Left renal pelvis (tissue), 4 donors: ENCODE measurements around the gene RPS6KA1. TPM values are rescaled to one million over a fixed set of nuclear protein-coding genes. Genes with fewer than 3 reads are reported as not detected.
"Not testable (repeated sequence)": the region's sequence is repeated elsewhere in the genome, so short reads cannot be mapped to it uniquely, and the experiment has no call there.

Experiments
- DNase-seq, 4 donors: peaks; one replicate each; pipeline ENCODE4 v3.0.0-alpha.2; 2013; ENCODE audit warnings: low read depth in 4 of 4, low spot score in 3 of 4
- polyA plus RNA-seq, 4 donors: library from polyadenylated mRNA; unstranded; fragments of 120-200 nt; gene quantifications; one replicate each; pipeline ENCODE4 v1.2.1, GENCODE V29; 2013; ENCODE audit not compliant: insufficient read length in 4 of 4

Gene RPS6KA1
- polyA plus RNA-seq, 4 donors = 5.2 to 28.0 (median 19.0) TPM

DNA sequence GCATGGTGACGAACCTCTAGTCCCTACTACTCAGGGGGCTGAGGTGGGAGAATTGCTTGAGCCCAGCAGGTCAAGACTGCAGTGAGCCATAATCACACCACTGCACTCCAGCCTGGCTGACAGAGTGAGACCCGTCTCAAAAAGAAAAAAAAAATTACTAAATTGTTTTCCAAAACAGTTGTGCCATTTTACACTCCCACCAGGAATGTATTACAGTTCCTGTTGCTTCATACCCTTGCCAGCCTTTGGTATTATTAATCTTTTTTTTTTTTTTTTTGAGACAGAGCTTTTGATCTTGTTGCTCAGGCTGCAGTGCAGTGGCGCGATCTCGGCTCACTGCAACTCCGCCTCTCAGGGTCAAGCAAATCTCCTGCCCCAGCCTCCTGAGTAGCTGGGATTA lies 55.9 kb downstream of the RPS6KA1 start:
- no peak for DNase-seq

DNA sequence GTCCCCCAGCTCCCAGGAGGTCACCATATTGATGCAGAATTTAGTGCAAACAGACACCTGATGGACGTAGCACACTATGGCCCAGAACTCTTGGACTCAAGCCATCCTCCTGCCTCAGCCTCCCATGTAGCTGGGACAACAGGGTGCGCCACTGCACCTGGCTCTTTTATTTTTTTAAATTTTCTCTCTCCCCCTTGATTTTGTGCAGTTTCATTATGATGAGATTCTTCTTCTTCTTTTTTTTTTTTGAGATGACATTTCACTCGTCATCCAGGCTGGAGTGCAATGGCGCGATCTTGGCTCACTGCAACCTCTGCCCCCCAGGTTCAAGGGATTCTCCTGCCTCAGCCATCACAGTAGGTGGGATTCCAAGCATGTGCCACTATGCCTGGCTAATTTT lies 63.8 kb downstream of the RPS6KA1 start:
- DNase-seq = no peak

DNA sequence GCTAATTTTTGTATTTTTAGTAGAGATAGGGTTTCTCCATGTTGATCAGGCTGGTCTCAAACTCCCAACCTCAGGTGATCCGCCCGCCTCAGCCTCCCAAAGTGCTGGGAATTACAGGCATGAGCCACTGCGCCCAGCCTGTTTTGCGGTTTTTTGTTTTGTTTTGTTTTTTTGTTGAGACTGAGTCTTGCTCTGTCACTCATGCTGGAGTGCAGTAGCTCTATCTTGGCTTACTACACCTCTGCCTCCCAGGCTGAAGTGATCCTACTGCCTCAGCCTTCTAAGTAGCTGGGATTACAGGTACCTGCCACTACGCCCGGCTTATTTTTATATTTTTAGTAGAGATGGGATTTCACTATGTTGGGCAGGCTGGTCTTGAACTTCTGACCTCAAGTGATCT lies 65.0 kb downstream of the RPS6KA1 start:
- DNase-seq = not testable (repeated sequence)

DNA sequence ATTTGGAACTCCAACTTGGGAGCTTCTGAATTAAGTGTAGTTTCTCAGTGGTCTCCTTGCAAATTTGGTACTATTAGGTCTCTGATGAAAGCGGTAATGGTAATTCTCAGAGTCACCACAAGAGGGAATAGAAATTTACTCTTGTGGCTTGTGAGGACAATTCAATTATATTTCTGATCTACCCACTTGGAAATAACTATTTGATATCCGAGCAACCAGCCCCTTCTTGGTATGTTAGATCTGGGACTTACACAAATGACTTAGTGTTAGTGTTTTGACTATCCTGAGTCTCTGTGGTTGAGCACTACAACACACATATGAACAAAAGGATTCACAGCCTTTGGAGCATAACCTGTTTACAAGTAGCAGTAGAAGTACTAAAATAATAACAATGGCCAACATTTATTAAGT lies 68.1 kb downstream of the RPS6KA1 start:
- peak in 1 of 4 donors; percentile 25 for DNase-seq

DNA sequence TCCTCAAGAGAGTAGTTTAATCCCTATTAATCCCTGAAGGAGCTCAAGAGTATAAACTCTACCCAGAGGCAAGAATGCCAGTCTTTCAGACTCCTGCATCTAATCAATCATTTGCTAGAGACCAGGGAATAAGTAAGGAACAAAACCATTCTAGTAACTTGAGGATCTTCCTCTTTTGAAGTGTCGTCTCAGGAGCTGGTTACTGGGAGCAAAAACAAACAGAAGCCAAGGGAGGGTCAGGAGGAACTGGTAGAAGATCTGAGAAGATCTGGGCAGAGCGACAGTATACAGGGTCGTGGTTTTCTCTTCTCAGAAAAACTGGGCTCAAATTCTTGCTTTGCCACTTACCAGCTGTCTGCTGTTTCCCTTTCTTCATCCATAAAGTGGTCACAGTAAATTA lies 69.3 kb downstream of the RPS6KA1 start:
- no peak for DNase-seq

DNA sequence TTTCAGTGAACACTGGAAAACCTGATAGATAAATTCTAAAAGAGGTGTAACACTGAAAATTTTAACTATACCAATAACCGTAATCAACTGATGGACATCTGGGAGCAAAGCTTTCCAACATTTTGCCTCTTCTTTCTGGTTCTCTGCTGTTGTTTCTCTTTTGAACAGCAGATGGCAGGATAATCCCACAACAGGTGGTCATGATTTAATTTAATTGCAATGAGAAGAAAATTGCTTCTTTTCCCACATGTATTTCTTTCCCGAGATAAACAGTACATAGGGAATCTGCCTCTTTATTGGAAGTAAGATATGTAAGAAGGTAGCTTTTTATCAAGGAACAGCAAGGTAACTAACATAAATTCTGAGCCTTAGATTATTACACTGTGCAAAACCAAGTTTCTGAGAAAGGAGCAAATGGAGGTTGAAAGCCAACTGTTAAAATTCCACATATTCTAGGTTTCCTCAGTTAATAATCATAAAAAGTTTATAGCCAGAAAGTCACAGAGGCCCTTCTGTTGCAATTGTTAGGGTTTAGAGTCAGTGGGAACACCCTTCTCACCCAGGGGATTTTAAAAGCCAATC lies 72.9 kb downstream of the RPS6KA1 start:
- peak in 3 of 4 donors; percentile 44 to 60 (median 54) for DNase-seq

DNA sequence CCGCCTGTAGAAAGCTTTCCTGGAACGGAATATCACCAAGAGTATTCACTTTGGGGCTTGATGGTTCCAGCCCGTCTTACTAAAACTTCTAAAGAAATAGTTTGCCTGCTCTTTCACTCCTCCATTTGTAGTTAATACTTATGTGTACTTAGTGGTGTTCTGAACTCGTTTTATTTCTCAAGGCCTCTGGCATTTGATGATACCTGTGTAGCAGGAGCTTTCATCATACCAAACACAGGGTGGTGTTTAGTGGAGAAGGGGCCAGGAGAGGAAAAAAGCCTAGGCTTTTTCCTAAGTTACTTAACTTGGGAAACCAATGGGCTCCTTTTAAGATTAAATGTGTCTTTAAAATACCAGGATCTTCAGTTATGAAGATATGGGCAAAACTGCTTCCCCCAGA lies 74.3 kb downstream of the RPS6KA1 start:
- no peak for DNase-seq

DNA sequence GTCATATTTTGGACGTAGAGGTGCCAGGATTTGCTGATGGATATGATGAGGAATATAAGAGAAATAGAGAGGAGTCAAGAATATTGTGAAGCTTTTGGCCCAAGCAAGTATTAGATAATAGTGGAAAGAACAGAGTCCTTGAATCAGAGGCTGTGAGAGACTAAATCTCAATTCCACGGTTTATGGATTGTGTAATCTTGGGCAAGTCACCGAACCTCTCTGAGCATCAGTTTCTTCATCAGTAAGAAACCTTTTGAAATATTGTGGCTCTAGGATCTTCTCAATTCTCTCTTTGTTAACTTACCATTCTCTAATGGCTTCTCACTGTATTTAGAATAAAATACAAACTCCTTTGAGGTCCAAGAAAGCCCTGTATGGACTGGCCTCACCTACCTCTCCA lies 77.6 kb downstream of the RPS6KA1 start:
- no peak for DNase-seq

DNA sequence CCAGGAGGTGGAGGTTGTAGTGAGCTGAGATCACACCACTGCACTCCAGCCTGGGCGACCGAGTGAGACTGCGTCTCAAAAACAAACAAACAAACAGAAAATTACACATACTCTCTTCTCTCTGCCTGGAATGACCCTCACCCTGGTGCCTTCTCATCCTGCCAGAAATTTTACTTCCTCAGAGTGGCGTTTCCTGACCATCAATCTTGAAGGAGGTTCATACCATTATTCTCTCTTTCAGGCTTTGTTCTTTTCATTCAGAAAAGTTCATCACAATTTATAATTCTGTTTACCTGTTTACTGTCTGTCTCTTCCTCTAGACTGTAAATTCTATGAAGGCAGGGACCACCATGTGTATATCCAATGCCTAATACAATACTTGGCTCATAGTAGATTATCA lies 79.3 kb downstream of the RPS6KA1 start:
- DNase-seq = no peak

DNA sequence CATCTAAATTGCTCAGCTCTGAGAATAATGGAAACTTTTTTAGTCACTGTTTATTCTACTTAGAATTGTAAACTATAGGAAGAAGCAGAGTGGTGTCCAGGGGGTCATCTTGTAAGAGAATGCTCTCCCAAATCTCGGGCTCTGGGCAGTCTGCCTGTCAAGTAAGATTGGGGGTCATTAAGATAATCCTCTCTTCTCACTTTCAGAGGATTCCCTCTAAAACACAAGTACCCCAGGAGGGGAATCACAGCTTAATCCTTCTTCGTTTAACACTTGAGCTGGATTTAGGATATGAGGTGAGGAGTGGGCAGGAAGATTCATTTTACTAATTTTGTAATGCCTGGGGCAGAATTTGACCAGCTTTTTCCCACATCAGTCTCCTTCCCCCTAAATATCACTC lies 81.2 kb downstream of the RPS6KA1 start:
- no peak for DNase-seq

DNA sequence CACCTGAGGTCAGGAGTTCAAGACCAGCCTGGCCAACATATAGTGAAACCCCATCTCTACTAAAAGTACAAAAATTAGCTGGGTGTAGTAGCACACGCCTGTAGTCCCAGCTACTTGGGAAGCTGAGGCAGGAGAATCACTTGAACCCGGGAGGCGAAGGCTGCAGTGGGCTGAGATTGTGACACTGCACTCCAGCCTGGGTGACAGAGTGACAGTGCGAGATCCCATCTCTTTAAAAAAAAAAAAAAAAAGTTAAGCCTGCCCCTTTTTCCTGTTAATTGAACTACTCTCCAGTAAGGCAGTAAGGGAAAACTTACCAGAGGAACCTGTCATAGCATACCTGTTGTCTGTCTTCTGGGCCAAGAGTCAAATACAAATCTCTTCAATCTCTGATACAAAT lies 83.1 kb downstream of the RPS6KA1 start:
- DNase-seq = not testable (repeated sequence)

DNA sequence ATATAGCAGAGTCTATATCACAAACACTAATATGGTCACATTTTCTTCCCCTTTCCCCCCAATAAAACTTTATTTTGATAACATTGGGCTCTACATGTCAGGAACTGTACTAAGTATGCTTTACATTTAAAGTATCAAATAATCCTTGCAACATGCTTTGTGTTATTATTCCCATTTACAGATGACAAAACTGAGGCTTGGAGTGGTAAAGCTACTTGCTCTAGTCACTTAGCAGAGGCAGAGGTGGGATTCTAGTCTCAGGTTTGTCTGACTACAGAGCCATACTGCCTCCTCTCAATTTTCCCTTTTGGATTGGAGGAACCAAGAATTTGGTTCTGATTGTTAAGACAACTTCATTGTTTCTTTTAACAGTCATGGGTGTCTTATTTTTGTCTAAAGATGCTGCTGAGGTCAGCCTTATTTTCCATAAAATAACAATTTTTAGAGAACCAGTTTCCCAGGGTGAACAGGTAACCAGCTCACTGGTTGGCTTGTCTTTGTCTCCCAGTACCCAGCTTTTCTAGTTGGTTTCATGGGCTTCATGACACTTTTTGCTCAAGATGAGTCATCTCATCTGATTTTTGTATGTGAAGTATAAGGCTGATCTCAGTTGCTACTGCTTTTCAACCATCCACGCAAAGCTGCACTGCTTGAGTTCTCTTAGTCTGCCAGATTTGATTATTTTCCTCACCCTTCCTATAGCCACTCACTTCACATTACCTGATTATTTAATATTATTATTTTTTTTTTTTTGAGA lies 85.3 kb downstream of the RPS6KA1 start:
- DNase-seq = no peak

DNA sequence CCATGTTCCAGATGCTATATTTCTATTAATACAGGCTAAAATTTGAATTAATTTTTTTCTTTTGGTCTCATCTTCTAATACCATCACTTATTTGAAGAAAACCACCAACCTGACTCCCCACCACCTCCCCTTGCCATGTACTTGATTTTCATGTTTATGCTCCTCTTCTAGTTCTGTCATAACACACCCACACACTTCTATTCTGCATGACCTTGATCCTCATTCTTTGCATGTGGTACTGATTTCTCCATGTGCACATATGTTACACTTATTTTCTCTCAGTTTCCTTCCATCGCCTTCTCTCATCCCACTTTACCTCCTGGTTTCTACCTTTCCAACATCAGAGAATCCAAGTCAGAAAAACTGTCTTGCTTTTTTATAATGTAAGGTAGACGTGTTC lies 87.3 kb downstream of the RPS6KA1 start:
- DNase-seq = no peak

DNA sequence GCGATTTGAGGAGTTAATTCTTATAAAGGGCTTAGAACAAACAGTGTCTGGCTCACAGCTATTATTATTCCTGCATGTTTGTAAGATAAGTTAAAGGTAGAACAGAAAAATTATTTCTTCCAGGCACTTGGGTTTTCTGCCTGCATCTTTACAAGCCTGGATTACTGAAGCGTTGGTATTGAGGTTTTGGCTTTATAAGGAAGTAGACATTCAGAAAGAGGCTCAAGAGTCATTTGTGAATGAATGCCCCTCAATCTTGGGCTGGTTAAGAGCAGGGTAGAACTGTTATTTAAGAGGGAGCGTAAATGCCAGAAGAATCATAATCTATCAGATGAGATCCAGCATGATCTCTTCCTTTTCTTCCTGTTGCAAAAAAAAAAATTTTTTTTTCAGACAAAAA lies 89.0 kb downstream of the RPS6KA1 start:
- no peak for DNase-seq

Other genes starting within 250 kb of the RPS6KA1 start
- gene SH3BGRL3, start 249.7 kb upstream of the RPS6KA1 start, polyA plus RNA-seq = 100 to 1,000 TPM in 3 of 4 donors, 10 to 100 TPM in 1; 98.1 to 119 (median 104) TPM
- 10 to 100 TPM; 18.8 to 56.9 (median 33.7) TPM for gene UBXN11, start 223.1 kb upstream of the RPS6KA1 start, polyA plus RNA-seq
- 1 to 10 TPM; 2.7 to 6.6 (median 5.2) TPM for gene CD52, start 211.8 kb upstream of the RPS6KA1 start, polyA plus RNA-seq
- gene CRYBG2, start 175.6 kb upstream of the RPS6KA1 start, polyA plus RNA-seq = 1 to 10 TPM in 1 of 4 donors, under 1 TPM in 2, not detected in 1; 0.54 to 1.2 (median 0.98) TPM
- gene ZNF683, start 157.0 kb upstream of the RPS6KA1 start, polyA plus RNA-seq = not detected
- gene LIN28A, start 118.9 kb upstream of the RPS6KA1 start, polyA plus RNA-seq = under 1 TPM in 2 of 4 donors, not detected in 2; 0.06 to 0.10 TPM
- gene DHDDS, start 97.4 kb upstream of the RPS6KA1 start, polyA plus RNA-seq = 10 to 100 TPM; 22.7 to 42.2 (median 34.0) TPM
- gene HMGN2, start 57.3 kb upstream of the RPS6KA1 start, polyA plus RNA-seq = 1,000 to 10,000 TPM; 1,076 to 1,222 (median 1,158) TPM
- 100 to 1,000 TPM in 1 of 4 donors, 10 to 100 TPM in 3; 79.3 to 103 (median 91.0) TPM for gene ARID1A, start 166.3 kb downstream of the RPS6KA1 start, polyA plus RNA-seq